ENCODE measurements around the gene TRANK1.

GRCh38 chr3:36893137-36893557 is 51.7 kb downstream of the TRANK1 start:
- no peak for TF ChIP-seq CTCF (conservative IDR thresholded peaks at IDR 0.05; ENCODE audit: low read depth, low read length)
- no peak for TF ChIP-seq BHLHE40 (IDR thresholded peaks at IDR 0.05; ENCODE audit: low read depth, low read length)
- no peak for TF ChIP-seq FOS (IDR thresholded peaks at IDR 0.05; ENCODE audit: low read depth, low read length)
- TF ChIP-seq SMC3 (IDR thresholded peaks at IDR 0.05; ENCODE audit: low read depth, low read length), result no peak
- no peak for TF ChIP-seq POLR2A (IDR thresholded peaks at IDR 0.05; ENCODE audit: low read depth, low read length)
- peak; percentile 39; the same call in 1 of the 2 replicates for TF ChIP-seq CEBPB (IDR thresholded peaks at IDR 0.05; ENCODE audit: low read depth, low read length)
- TF ChIP-seq MAZ (IDR thresholded peaks at IDR 0.05; ENCODE audit: borderline replicate concordance, low read depth, low read length), result no peak
- no peak for TF ChIP-seq RAD21 (IDR thresholded peaks at IDR 0.05; ENCODE audit: low read length)
- TF ChIP-seq ELK1 (IDR thresholded peaks at IDR 0.05; ENCODE audit: borderline replicate concordance, low read depth, low read length), result no peak

Data from IMR-90 (cell line).